Measurements from ENCODE around the gene SRBD1. TPM values are rescaled to one million over a fixed set of nuclear protein-coding genes. Genes with fewer than 3 reads are reported as not detected.

SRBD1 gene
- total RNA-seq, 1 donor from 2014 or later = 16.5 TPM

- no peak for DNase-seq (ENCODE audit: low read depth in 2 of 2)
Observed at GRCh38 chr2:45470531-45470930, 140.5 kb downstream of the SRBD1 start.

- peak in 1 of 2 donors; percentile 79 for DNase-seq (ENCODE audit: low read depth in 2 of 2)
Observed at GRCh38 chr2:45469314-45470099, 141.6 kb downstream of the SRBD1 start.

DNA sequence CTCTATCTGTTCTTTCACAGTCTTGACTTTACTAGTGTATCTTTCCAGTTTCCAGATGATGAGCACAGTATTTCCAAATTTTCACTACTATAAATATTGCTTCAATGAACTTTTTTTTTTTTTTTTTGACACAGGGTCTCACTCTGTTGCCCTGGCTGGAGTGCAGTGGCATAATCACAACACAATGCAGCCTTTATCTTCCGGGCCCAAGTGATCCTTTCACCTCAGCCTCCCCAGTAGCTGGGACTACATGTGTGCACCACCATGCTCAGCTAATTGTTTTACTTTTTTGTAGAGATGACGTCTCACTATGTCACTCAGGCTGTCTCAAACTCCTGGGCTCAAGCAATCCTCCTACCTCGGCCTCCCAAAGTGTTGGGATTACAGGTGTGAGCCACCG is 142.8 kb downstream of the SRBD1 start:
- no peak for DNase-seq (ENCODE audit: low read depth in 2 of 2)

DNA sequence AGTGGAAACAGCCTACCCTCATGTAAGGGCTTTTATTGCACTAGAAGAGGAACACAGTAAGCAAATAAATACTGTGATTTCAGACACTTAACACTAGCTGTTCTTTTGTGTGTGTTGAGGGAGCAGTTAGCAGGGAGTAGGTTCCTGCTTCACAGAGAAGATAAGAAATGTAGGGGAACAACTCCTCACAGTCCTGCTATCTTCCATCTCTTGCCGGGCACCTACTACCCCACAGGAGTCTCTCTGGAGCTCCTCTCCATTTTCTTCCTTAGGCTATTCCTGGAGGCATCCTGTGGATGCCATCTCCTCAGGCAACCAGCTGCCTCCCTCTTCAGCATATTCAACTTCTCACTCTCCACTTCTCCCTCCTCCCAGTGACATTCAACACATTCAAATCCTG is 145.0 kb downstream of the SRBD1 start:
- no peak for DNase-seq (ENCODE audit: low read depth in 2 of 2)

GRCh38 chr2:45460825-45461224 is 150.2 kb downstream of the SRBD1 start:
- DNase-seq (ENCODE audit: low read depth in 2 of 2) = no peak

- DNase-seq (ENCODE audit: low read depth in 2 of 2) = no peak
Observed at GRCh38 chr2:45459860-45460259, 151.2 kb downstream of the SRBD1 start.

DNA sequence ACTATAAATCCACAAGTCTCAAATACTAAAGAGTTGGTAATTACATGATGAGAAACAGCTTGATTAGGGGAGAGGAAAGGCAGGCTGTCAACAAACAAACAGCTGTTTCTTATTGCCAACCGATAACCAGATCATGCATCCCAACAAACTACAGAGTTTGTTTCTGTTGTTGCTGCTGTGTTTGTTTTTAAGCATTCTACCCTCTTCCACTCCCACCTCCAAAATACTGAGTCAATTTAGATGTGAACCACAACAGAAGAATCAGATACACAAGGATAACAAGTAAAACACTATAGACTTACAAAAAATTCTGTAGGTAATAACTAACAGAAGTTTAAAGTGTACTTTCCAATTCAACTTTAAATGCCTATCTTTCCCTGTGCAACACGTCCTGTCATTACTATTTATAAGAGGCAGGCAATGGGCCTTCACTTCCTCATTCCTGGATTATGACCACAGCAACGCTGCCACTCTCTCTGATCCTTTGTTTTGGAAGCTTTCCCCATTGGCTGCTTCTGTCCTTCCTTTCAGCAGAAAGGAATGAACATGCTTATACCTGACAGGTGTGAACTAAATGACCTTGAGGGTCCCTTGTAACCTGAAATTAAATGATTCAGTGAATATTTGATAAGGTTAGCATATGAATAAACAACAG is 152.0 kb downstream of the SRBD1 start:
- peak; percentile 70 to 80 for DNase-seq (ENCODE audit: low read depth in 2 of 2)

GRCh38 chr2:45457211-45457945 is 153.7 kb downstream of the SRBD1 start:
- DNase-seq (ENCODE audit: low read depth in 2 of 2) = no peak

- no peak for DNase-seq (ENCODE audit: low read depth in 2 of 2)
Observed at GRCh38 chr2:45452866-45453265, 158.2 kb downstream of the SRBD1 start.

DNA sequence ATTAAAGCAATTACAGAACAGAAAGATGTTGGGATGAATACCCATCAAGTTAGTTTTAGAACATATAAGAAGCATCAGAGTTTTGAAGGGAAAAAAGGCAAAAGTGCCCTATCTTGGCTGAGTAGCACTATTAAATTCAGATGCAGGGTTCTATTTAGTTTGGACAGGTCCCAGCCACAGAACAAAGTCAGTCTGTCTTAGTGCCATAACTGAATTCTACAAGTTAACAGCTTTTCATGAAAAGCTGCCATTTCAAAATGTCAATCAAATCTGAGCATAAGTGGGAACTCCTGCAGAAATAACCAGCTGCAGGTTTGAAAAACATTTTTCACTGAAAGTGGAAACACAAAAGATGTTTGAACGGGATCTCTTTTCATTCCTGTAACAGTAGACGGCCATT is 160.4 kb downstream of the SRBD1 start:
- no peak for DNase-seq (ENCODE audit: low read depth in 2 of 2)

GRCh38 chr2:45448217-45448616 is 162.8 kb downstream of the SRBD1 start:
- no peak for DNase-seq (ENCODE audit: low read depth in 2 of 2)

- DNase-seq (ENCODE audit: low read depth in 2 of 2) = no peak
Observed at GRCh38 chr2:45446016-45446415, 165.1 kb downstream of the SRBD1 start.

DNA sequence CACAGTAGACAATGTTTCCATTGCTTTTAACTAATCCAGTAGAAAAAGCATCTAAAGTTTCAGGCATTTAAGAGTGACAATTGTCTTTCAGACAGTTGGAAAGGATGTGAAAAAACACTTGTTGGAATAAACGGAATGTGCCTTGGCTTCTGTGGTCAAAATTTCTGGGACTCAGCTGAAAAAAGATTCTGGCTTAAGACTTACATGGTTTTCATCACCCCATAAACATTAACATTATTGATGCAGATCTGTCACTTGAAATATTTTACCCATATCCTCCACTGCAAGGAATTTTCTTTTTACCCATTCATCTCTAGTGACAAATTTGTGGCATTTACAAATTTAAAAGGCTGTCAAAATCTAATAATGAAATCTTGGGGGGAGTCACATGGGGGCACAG is 166.0 kb downstream of the SRBD1 start:
- DNase-seq (ENCODE audit: low read depth in 2 of 2) = no peak

- no peak for DNase-seq (ENCODE audit: low read depth in 2 of 2)
Observed at GRCh38 chr2:45443012-45443411, 168.1 kb downstream of the SRBD1 start.

GRCh38 chr2:45442026-45442425 is 169.0 kb downstream of the SRBD1 start:
- no peak for DNase-seq (ENCODE audit: low read depth in 2 of 2)

GRCh38 chr2:45441571-45441970 is 169.5 kb downstream of the SRBD1 start:
- no peak for DNase-seq (ENCODE audit: low read depth in 2 of 2)

DNA sequence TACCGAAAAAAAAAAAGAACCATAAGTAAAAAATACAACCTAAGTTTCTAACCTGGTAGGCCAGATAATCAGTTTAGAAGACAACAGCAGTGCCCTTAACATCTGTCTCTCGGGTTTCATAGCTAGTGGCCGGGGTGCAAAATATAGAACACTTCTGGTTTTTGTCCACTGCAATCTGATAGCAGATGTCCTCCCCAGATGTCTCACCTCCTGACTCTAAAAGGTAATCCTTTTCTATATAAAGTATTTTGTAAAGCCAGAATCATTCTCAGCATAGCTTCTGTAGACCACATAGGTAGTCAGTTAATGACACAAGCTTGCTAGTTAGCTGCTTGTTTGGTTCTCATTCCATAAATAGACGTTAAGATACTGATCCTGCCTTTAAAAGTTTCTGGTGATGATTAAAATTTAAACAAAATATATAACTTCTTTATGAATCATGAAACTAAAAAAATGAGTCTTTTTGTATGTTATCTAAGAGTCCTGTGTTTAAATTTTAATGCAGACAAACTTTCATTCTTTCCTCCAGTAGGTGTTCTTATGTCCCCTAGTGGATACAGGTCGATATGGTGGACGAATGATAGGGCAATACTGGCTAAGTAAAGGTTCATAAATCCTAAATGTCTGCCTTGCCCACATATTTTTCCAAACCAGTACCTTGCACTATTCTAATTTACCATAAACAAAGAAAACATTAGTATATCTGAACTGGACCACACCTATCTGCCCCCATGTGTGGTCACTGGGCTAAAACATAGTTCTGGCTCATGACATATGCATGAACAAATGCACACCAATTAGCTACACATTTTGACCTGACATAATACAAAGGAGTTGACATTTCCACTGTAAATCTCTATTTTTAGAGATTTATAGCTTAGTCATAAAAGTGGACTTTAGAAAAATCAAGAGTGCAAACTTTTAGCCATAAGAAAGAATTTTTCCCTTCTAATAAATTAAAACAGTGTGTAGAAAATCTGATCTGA is 171.0 kb downstream of the SRBD1 start:
- peak; percentile 26 to 53 for DNase-seq (ENCODE audit: low read depth in 2 of 2)

DNA sequence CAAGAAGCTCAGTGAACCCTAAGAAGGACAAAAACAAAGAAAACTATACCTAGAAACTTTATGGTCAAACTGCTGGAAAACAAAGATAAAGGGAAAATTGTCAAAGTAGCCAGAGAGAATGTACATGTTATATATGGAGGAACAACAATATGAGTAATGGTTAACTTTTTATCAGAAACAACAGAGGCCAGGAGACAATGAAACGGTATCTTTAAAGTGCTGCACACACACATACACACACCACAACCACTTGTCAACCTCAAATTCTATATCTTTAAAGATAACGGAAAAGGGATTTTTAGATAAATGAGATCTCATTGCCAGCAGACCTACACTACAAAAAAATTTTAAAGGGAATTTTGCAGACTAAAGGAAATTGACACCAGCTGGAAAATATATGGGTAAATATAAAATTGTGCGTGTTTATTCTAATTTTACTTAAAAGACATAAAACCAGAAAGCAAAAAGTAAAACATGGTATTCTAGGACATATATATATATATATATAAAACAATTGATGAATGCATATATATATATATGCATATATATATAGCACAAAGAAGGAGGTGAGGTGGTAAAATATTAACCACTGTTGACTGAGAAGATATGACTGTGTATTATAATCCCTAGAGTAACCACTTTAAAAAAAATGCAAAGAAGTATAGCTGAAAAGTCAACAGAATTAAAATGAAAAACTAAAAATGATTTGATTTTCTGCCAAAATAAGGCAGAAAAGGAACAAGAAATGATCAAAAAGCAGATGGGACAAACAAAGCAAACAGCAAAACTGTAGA is 172.0 kb downstream of the SRBD1 start:
- no peak for DNase-seq (ENCODE audit: low read depth in 2 of 2)

DNA sequence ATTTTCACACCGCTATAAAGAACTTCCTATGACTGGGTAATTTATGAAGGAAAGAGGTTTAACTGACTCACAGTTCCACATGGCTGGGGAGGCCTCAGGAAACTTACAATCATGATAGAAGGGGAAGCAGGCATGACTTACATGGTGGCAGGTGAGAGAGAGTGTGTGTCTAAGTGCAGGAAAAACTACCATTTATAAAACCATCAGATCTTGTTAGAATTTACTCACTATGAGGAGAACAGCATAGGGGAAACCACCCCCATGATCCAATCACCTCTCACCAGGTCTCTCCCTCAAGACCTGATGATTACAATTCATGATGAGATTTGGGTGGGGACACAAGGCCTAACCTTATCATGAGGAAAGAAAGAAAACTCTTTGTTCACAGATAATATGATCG is 174.6 kb downstream of the SRBD1 start:
- no peak for DNase-seq (ENCODE audit: low read depth in 2 of 2)

- DNase-seq (ENCODE audit: low read depth in 2 of 2) = peak in 1 of 2 donors; percentile 39
Observed at GRCh38 chr2:45435316-45435715, 175.8 kb downstream of the SRBD1 start.
